ENCODE data around the gene FBP1. TPM values are rescaled to one million over a fixed set of nuclear protein-coding genes. Genes with fewer than 3 reads are reported as not detected.
A peak's percentile ranks its signal among the peaks of the same experiment; 100 is the strongest.

FBP1 gene
- total RNA-seq, 1 donor from 2014 or later, result not detected

DNA sequence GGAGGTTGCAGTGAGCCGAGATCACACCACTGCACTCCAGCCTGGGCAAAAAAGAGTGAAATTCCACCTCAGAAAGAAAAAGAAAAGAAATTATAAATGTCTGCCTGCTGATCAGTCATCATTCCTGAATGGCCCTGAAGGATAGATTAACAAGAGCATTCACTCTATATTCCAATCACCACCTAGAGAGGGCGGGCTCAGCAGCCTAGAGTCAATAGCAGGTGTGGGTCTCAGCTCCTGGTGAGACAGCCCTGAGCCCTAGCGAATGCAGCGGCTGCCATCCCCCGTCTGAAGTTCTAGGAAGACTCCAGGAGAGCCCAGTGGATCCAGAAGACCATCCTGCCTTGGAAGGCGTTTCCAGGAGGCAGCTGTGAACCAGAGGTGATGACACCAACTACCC, 12.0 kb downstream of the FBP1 start:
- H3K9me3 Mint-ChIP-seq, result no peaks in the 10 kb centered on the region
- H3K27ac Mint-ChIP-seq, result no peak overlapping the region
- peaks cover 17% of the 10 kb centered on the region for H3K27me3 Mint-ChIP-seq (ENCODE audit: insufficient read depth)
- intact Hi-C loops (cut with micrococcal nuclease), result no loop called here
- H3K36me3 Mint-ChIP-seq (ENCODE audit: low read depth), result no peaks in the 10 kb centered on the region
- H3K4me3 Mint-ChIP-seq, result no peak overlapping the region
- H3K4me1 Mint-ChIP-seq (ENCODE audit: low read depth), result no peaks in the 10 kb centered on the region
- no peak for DNase-seq (ENCODE audit: low spot score)

DNA sequence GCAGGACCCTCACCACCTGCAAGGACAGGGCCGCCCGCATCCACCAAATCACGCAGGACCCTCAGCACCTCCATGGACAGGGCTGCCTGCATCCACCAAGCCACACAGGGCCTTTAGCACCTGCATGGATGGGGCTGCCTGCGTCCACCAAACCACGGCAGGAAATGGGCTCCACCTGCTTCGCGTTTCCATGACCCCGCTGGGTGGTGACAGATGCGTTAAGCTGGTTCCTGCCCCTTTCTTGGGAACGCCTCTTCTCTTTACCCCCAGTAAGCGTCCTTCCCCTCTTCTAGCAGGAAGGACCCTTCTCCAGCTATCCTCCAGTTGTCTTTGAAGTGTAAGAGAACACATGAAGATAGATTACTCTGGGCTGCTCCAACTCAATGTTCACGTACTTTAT, 13.5 kb downstream of the FBP1 start:
- H3K9me3 Mint-ChIP-seq, result no peaks in the 10 kb centered on the region
- H3K27me3 Mint-ChIP-seq (ENCODE audit: insufficient read depth), result peaks cover 10% of the 10 kb centered on the region
- no peak overlapping the region for H3K27ac Mint-ChIP-seq
- H3K4me3 Mint-ChIP-seq, result no peak overlapping the region
- intact Hi-C loops (cut with micrococcal nuclease), result no loop called here
- H3K4me1 Mint-ChIP-seq (ENCODE audit: low read depth), result no peaks in the 10 kb centered on the region
- H3K36me3 Mint-ChIP-seq (ENCODE audit: low read depth), result no peaks in the 10 kb centered on the region
- DNase-seq (ENCODE audit: low spot score), result no peak

DNA sequence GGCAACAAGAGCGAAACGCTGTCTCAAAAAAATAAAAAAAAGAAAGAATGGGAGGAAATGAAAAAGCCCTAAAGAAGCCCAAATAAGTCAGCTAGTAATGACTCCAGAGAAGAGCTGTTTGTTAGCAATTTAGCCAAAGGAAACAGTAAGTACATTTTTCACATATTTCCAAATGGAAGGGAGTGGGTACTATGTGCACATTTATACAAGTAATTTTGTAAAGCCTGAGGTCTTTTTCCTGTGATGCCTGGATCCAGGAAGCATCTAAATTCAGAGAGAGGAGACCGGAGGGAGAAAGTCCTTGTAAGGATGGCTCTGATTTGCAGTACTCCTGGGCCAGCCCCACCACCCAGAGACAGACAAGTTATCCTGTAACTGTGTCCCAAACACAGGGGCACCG, 14.7 kb downstream of the FBP1 start:
- Mint-ChIP-seq H3K9me3 (no peaks in the 10 kb centered on the region), H3K27me3 (ENCODE audit: insufficient read depth) (peaks cover 15% of the 10 kb centered on the region), H3K36me3 (ENCODE audit: low read depth) (no peaks in the 10 kb centered on the region), H3K4me3 (no peak overlapping the region), H3K27ac (no peak overlapping the region), H3K4me1 (ENCODE audit: low read depth) (no peaks in the 10 kb centered on the region)
- DNase-seq (ENCODE audit: low spot score), result no peak
- intact Hi-C loops (cut with micrococcal nuclease), result no loop called here

DNA sequence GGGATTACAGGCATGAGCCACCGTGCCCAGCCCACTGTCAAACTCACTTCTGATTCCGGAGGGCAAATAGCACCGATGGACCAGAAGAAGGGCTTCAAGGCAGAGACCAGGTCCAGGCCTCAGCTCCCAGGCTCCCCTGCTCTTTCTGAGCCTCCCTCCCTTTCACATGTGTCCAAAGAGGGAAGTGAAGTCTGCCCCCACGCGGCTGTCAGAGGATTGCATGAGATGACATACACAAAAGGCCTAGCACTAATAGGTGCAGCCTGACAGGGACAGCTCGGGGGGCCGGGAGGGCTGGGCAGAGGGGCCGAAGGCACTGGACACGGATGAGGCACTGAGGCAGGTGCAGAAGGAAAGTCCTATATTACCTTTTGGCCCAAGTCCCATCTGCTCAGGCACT, 16.1 kb downstream of the FBP1 start:
- no peak for DNase-seq (ENCODE audit: low spot score)
- no peak overlapping the region for H3K4me3 Mint-ChIP-seq
- H3K27me3 Mint-ChIP-seq (ENCODE audit: insufficient read depth), result peaks cover 14% of the 10 kb centered on the region
- H3K4me1 Mint-ChIP-seq (ENCODE audit: low read depth), result no peaks in the 10 kb centered on the region
- intact Hi-C loops (cut with micrococcal nuclease), result no loop called here
- H3K27ac Mint-ChIP-seq, result no peak overlapping the region
- no peaks in the 10 kb centered on the region for H3K9me3 Mint-ChIP-seq
- no peaks in the 10 kb centered on the region for H3K36me3 Mint-ChIP-seq (ENCODE audit: low read depth)

DNA sequence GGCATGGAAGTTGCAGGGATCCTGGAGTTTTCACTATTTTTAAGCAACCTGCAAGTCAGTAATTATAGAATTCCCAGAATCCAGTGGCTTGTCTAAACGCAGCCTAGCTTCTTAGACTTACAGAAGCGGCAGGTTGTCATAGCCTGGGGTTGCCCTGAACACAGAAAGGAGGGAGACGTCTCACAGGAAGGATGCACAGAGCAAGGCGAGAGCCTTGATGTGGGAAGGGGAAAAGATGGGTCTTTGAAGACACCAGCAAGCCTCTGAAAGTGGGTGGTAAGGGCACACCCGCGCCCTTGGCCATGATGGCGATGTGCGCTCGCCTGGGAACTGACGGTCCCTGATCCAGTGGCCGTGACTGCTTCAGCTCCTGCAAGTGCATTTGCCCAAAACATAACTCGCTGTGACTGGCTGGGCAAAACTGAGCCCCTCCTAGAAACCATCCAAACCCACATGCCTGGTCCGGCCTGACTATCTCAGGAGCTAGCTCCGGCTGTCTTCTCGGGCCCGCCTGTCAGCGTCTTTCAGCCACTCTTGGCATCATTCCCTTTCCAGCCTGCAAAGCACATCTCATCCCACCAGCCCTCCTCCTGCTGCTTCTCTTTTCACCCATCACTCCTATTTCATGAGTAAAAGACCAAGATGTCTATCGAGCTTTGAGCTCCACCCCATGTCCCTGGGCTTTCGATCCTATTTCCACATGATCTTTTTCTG, 17.1 kb downstream of the FBP1 start:
- H3K9me3 Mint-ChIP-seq, result no peaks in the 10 kb centered on the region
- DNase-seq (ENCODE audit: low spot score), result no peak
- no peak overlapping the region for H3K4me3 Mint-ChIP-seq
- H3K4me1 Mint-ChIP-seq (ENCODE audit: low read depth), result no peaks in the 10 kb centered on the region
- intact Hi-C loops (cut with micrococcal nuclease), result no loop called here
- H3K27me3 Mint-ChIP-seq (ENCODE audit: insufficient read depth), result peaks cover 11% of the 10 kb centered on the region
- no peaks in the 10 kb centered on the region for H3K36me3 Mint-ChIP-seq (ENCODE audit: low read depth)
- H3K27ac Mint-ChIP-seq, result no peak overlapping the region

DNA sequence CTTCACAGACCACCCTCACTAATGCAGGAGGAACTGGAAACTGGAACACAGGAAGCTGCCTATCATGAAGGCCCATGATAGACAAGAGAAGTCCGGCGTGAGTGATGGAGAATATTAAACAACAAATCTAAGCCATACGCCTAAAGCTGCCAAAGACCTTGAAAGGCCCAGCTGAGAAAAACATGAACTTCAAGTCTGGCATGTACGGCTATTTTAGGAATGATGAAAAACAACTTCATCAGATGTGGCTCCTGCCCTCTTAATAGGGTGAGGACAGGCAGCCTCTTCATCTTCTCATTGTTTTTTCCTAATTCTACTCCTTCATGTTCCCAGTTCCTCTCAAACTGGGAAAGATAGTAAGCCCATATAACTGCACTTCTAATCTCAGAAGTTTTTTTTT, 20.3 kb downstream of the FBP1 start:
- Mint-ChIP-seq H3K4me3 (no peak overlapping the region), H3K27me3 (ENCODE audit: insufficient read depth) (peaks cover 7% of the 10 kb centered on the region)
- intact Hi-C loops (cut with micrococcal nuclease), result no loop called here

DNA sequence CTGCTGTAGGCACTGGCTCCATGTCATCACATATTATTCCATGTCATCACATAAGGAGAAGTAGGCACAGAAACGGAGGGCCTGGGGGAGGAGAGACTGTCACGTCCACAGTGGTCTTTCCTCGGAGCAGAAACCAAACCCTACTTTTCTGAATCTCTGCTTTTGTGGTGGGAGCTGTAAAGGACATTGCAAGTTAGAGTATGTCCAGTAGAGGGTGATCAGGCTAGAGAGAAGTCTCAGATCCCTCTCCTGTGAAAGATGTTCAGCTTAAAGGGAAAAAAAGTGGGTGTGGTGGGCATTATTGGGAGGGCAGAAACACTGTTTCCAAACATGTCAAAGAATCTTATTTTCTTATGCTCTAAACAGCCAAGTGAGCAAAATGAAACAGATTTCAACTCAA, 26.3 kb downstream of the FBP1 start:
- Mint-ChIP-seq H3K27ac (no peak overlapping the region), H3K4me1 (ENCODE audit: low read depth) (peaks cover 9% of the 10 kb centered on the region), H3K9me3 (no peaks in the 10 kb centered on the region), H3K27me3 (ENCODE audit: insufficient read depth) (peaks cover 32% of the 10 kb centered on the region), H3K4me3 (no peak overlapping the region), H3K36me3 (ENCODE audit: low read depth) (no peaks in the 10 kb centered on the region)
- no peak for DNase-seq (ENCODE audit: low spot score)
- intact Hi-C loops (cut with micrococcal nuclease), result no loop called here

More for the DNA sequence above, 20.3 kb downstream of the FBP1 start:
- H3K4me1 Mint-ChIP-seq (ENCODE audit: low read depth), result no peaks in the 10 kb centered on the region
- no peaks in the 10 kb centered on the region for H3K9me3 Mint-ChIP-seq
- H3K36me3 Mint-ChIP-seq (ENCODE audit: low read depth), result no peaks in the 10 kb centered on the region
- no peak for DNase-seq (ENCODE audit: low spot score)
- H3K27ac Mint-ChIP-seq, result no peak overlapping the region

DNA sequence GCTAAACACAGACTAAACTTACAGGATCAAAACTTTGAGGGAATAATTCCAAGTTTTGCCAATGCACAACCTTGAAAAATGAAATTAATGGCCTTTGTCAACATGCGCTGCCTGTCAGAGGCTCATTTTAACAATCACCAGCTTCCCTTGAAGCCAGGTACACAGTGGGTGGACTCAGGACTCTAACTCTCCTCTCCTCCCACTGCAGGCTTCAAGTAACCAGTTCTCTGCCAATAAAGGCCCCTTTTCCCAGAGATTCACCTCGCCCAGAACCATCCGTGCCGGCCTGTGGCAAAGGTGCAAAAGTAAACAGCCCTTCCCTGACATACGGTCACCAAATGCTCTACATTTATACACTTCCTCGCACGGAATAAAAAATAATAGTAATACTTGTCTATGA, 27.2 kb downstream of the FBP1 start:
- intact Hi-C loops (cut with micrococcal nuclease), result no loop called here
- Mint-ChIP-seq H3K27me3 (ENCODE audit: insufficient read depth) (peaks cover 32% of the 10 kb centered on the region), H3K9me3 (no peaks in the 10 kb centered on the region), H3K4me3 (no peak overlapping the region), H3K27ac (no peak overlapping the region), H3K4me1 (ENCODE audit: low read depth) (peaks cover 9% of the 10 kb centered on the region), H3K36me3 (ENCODE audit: low read depth) (no peaks in the 10 kb centered on the region)
- DNase-seq (ENCODE audit: low spot score), result no peak

DNA sequence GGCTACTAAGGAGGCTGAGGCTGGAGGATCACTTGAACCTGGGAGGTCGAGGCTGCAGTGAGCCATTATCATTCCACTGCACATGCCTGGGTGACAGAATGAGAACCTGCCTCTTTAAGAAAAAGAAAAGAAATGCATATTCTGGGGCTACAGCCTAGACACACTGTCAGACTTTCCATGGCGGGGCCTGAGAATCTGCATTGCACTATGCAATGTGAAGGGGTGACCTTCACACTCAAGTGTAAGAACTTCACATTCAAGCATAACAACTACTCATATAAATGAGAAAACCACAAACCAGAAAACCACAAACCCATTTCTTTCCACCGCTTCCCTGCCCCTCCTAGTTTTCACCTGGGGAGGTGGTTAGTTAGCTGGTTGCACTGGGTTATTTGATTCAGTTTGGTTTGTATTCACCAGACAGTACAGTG, 27.7 kb downstream of the FBP1 start:
- no peaks in the 10 kb centered on the region for H3K9me3 Mint-ChIP-seq
- peaks cover 36% of the 10 kb centered on the region for H3K27me3 Mint-ChIP-seq (ENCODE audit: insufficient read depth)
- intact Hi-C loops (cut with micrococcal nuclease), result no loop called here
- H3K36me3 Mint-ChIP-seq (ENCODE audit: low read depth), result no peaks in the 10 kb centered on the region
- no peak overlapping the region for H3K4me3 Mint-ChIP-seq
- H3K4me1 Mint-ChIP-seq (ENCODE audit: low read depth), result peaks cover 9% of the 10 kb centered on the region
- H3K27ac Mint-ChIP-seq, result peak overlapping the region; percentile 42
- DNase-seq (ENCODE audit: low spot score), result peak; percentile 2

DNA sequence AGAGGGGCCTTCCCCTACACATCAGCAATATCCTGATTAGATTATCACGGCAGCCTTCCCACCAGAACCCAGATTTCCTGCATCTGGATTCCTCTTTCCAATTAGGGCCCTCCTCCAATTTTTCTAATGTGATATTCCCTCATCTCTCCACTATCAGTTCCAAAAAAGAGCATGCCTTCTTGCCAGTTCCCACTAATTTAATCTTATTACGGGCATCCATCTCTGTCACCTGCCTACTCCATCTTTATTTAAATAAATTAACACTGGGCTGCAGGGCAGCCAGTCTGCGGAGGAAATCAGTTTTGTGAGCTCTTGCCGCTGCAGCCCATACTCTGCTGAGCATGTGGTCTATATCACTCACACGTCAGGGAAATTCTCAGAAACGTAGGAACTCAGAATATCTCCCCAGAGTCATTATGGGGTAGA, 29.1 kb downstream of the FBP1 start:
- H3K4me1 Mint-ChIP-seq (ENCODE audit: low read depth), result peaks cover 9% of the 10 kb centered on the region
- no peak overlapping the region for H3K27ac Mint-ChIP-seq
- no peak overlapping the region for H3K4me3 Mint-ChIP-seq
- H3K9me3 Mint-ChIP-seq, result no peaks in the 10 kb centered on the region
- intact Hi-C loops (cut with micrococcal nuclease), result no loop called here
- no peak for DNase-seq (ENCODE audit: low spot score)
- H3K27me3 Mint-ChIP-seq (ENCODE audit: insufficient read depth), result peaks cover 43% of the 10 kb centered on the region
- no peaks in the 10 kb centered on the region for H3K36me3 Mint-ChIP-seq (ENCODE audit: low read depth)

DNA sequence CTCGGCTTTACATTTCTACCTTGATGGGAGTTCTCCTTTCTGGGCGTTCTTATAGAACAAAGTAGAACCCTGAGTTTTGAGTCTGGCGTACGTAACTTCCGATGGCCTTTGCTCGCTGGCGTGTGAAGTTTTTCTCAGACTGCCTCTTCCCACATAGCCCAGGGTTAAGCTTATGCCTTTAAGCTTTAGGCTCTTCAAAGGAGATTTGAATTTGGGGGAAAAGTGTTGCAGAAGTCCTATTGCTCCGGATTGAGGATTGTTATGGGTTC, 32.0 kb downstream of the FBP1 start:
- no peak overlapping the region for H3K27ac Mint-ChIP-seq
- intact Hi-C loops (cut with micrococcal nuclease), result loop anchor here (10.0 kb wide), 1 partner anchor 543 kb away; no protein-coding TSS in a partner anchor
- H3K9me3 Mint-ChIP-seq, result no peaks in the 10 kb centered on the region
- peaks cover 46% of the 10 kb centered on the region for H3K27me3 Mint-ChIP-seq (ENCODE audit: insufficient read depth)
- no peak overlapping the region for H3K4me3 Mint-ChIP-seq
- H3K4me1 Mint-ChIP-seq (ENCODE audit: low read depth), result peaks cover 15% of the 10 kb centered on the region
- no peak for DNase-seq (ENCODE audit: low spot score)
- no peaks in the 10 kb centered on the region for H3K36me3 Mint-ChIP-seq (ENCODE audit: low read depth)

DNA sequence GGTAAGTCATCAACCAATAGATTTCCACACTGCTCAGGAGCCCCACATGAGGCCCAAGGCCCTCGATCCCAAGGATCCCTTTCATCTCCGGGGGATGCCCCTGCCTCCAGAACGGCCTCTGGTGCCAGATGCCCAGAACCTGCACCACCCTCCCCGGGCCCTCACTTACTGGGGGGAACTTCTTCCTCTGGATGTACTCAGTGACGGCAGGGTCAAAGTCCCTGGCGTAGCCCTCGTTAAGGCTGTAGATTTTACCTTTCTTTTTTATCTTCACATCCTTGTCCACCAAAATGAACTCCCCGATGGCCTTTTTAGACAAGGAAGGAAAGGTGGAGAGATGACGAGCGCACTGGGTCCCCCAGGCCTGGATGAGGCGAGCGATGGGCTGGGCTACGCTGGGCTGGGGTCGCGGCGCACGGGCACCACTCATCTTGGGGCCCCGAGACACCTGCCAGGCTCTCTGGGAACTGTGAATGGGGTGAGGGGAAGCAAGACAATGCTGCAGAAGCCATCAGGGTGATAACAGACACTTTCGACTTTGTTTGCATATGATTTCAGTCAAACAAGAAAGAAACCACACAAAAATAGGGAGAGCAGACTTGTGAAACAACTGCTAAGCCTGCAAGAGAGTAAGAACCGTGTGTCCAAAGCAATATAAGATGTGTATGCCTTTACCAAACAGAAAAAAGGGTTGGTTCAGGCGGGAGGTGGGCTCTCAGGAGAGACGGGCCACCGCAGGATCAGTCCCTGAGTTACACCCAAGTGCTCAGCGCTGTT, 32.5 kb downstream of the FBP1 start:
- H3K9me3 Mint-ChIP-seq, result no peaks in the 10 kb centered on the region
- peaks cover 11% of the 10 kb centered on the region for H3K4me1 Mint-ChIP-seq (ENCODE audit: low read depth)
- no peak overlapping the region for H3K4me3 Mint-ChIP-seq
- no peaks in the 10 kb centered on the region for H3K36me3 Mint-ChIP-seq (ENCODE audit: low read depth)
- no peak overlapping the region for H3K27ac Mint-ChIP-seq
- DNase-seq (ENCODE audit: low spot score), result no peak
- H3K27me3 Mint-ChIP-seq (ENCODE audit: insufficient read depth), result peaks cover 41% of the 10 kb centered on the region
- intact Hi-C loops (cut with micrococcal nuclease), result loop anchor here (10.0 kb wide), 1 partner anchor 542 kb away; no protein-coding TSS in a partner anchor

DNA sequence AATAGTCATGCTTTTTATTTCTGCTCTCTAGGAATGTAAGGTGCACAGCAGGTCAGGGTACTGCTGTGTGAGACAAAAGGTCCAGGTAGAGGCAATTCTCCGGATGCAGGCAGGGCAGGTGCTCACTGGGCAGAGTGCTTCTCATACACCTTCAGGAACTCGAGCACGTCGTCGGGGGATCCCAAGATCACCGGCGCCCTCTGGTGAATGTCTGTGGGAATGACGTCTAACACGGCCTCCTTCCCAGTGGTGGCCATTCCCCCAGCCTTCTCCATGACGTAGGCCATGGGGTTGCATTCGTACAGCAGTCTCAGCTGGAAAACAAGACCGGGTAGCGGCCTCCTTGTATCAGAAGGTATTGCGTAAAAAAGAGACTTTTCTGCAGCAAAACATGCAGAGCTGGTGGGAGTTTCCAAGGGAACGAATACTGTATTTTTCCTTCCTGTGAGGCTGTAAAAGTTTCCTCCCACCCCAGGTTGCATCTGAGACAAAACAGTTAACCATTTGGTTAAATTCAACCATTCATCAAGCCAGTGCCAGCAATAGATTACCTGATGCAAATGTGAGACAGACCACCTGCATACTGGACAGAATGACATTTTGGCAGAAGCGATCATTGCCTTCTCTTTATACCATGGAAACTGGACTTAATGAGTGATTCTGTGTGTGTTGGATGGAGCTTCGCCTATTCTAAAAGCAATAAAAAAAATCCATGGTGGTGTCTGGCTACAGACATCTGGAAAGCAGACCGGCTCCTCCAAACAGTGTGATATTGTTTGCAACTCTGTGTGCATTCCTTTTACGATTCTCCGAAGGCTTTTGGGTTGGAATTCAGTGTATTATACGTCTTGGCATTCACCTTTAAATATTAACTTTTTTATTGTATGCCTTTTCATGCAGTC, 35.8 kb downstream of the FBP1 start:
- H3K27me3 Mint-ChIP-seq (ENCODE audit: insufficient read depth), result peaks cover 22% of the 10 kb centered on the region
- peaks cover 6% of the 10 kb centered on the region for H3K4me1 Mint-ChIP-seq (ENCODE audit: low read depth)
- intact Hi-C loops (cut with micrococcal nuclease), result loop anchor here (1.0 to 10.0 kb wide), 5 partner anchors 49 to 539 kb away; partner anchors contain the start of gene ZNF169
- H3K9me3 Mint-ChIP-seq, result no peaks in the 10 kb centered on the region
- H3K36me3 Mint-ChIP-seq (ENCODE audit: low read depth), result no peaks in the 10 kb centered on the region
- no peak overlapping the region for H3K27ac Mint-ChIP-seq
- DNase-seq (ENCODE audit: low spot score), result peak; percentile 53
- H3K4me3 Mint-ChIP-seq, result no peak overlapping the region

Data from activated T-helper 1 cell treated with anti-CD3 and anti-CD28 coated beads, Interleukin-12 subunit alpha, Interleukin-12 subunit beta, Interleukin-2, Interleukin-4 antibody, amounts not matched to agents 30 ng/mL and 10 ng/mL and 1 ng/mL, durations not matched to agents 14 hours and 24 hours and 36 hours (primary cell).